Stimulated activated naive CD8-positive, alpha-beta T cell treated with anti-CD3 and anti-CD28 coated beads, Interleukin-15, Interleukin-2, amounts not matched to agents 100 ng/mL and 50 ng/mL, for 24 hours (primary cell): ENCODE results near the gene MUC3A.

ENCODE experiments used
- H3K27ac Mint-ChIP-seq: one replicate; pipeline ENCODE4 v1.8.0; 2021; ENCODE audit warnings: mild to moderate bottlenecking, mixed read lengths
- H3K27me3 Mint-ChIP-seq: one replicate; pipeline ENCODE4 v1.8.0; 2021; ENCODE audit warnings: mixed read lengths
- H3K36me3 Mint-ChIP-seq: one replicate; pipeline ENCODE4 v1.8.0; 2021; ENCODE audit warnings: low read depth, mixed read lengths
- H3K4me1 Mint-ChIP-seq: one replicate; pipeline ENCODE4 v1.8.0; 2021; ENCODE audit warnings: low read depth, mixed read lengths
- H3K4me3 Mint-ChIP-seq: one replicate; pipeline ENCODE4 v1.8.0; 2021; ENCODE audit warnings: mild to moderate bottlenecking, mixed read lengths
- H3K9me3 Mint-ChIP-seq: one replicate; pipeline ENCODE4 v1.8.0; 2021; ENCODE audit warnings: mixed read lengths

MUC3A gene

GRCh38 chr7:101012931-101013330, 63.6 kb downstream of the MUC3A start:
- Mint-ChIP-seq H3K27me3 (no peaks in the 10 kb centered on the region), H3K9me3 (no peaks in the 10 kb centered on the region), H3K4me3 (no peak overlapping the region), H3K4me1 (peaks cover 12% of the 10 kb centered on the region), H3K36me3 (no peaks in the 10 kb centered on the region), H3K27ac (no peak overlapping the region)

- no peak overlapping the region for H3K4me3 Mint-ChIP-seq
- H3K4me1 Mint-ChIP-seq = peaks cover 20% of the 10 kb centered on the region
Observed at GRCh38 chr7:101015626-101016025, 66.3 kb downstream of the MUC3A start.

GRCh38 chr7:101017064-101017777, 67.9 kb downstream of the MUC3A start:
- no peaks in the 10 kb centered on the region for H3K9me3 Mint-ChIP-seq
- no peaks in the 10 kb centered on the region for H3K36me3 Mint-ChIP-seq
- H3K27ac Mint-ChIP-seq = peak overlapping the region; percentile 78
- no peaks in the 10 kb centered on the region for H3K27me3 Mint-ChIP-seq
- H3K4me3 Mint-ChIP-seq = peak overlapping the region; percentile 83
- H3K4me1 Mint-ChIP-seq = peaks cover 20% of the 10 kb centered on the region

More at GRCh38 chr7:101015626-101016025, 66.3 kb downstream of the MUC3A start:
- H3K27ac Mint-ChIP-seq = peak overlapping the region; percentile 36
- H3K36me3 Mint-ChIP-seq = no peaks in the 10 kb centered on the region
- no peaks in the 10 kb centered on the region for H3K27me3 Mint-ChIP-seq
- H3K9me3 Mint-ChIP-seq = no peaks in the 10 kb centered on the region
